Ramos (cell line): ENCODE measurements around the gene DIP2A.
"Not testable (repeated sequence)": the region's sequence is repeated elsewhere in the genome, so short reads cannot be mapped to it uniquely, and the experiment has no call there.

ENCODE experiments used
- in situ Hi-C: fragments of 300-500 bp; cut with MboI; formaldehyde crosslinking; loops from one replicate; pipeline ENCODE4 v1.14.3; 2022; ENCODE audit warnings: low sequenced_read_pairs; ENCODE audit not compliant: unreplicated experiment

DIP2A gene

GRCh38 chr21:46441961-46442498, 16.7 kb upstream of the DIP2A start:
- in situ Hi-C loops, result no loop called here

DNA sequence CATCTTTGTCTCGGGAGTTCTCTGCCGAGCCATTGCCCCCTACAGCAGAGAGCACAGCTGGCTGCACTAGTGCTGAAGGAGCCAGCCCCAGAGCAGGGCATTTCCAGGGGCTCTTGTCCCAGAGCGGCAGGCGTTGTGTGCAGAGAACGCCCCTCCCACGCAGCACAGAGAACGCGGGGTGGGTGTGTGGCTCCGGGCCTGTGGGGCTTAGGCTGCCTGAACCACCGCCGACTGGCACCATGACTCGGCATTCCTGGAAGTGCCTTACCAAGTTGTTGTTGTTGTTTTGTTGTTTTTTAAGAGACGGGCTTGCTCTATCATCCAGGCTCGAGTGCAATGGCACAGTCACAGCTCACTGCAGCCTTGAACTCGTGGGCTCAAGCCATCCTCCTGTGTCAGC, 15.8 kb upstream of the DIP2A start:
- in situ Hi-C loops, result no loop called here

GRCh38 chr21:46443910-46444309, 14.8 kb upstream of the DIP2A start:
- in situ Hi-C loops, result no loop called here

- in situ Hi-C loops, result no loop called here
Observed at GRCh38 chr21:46448108-46448507, 10.6 kb upstream of the DIP2A start.

GRCh38 chr21:46448855-46449254, 9.8 kb upstream of the DIP2A start:
- in situ Hi-C loops, result not testable (repeated sequence)

DNA sequence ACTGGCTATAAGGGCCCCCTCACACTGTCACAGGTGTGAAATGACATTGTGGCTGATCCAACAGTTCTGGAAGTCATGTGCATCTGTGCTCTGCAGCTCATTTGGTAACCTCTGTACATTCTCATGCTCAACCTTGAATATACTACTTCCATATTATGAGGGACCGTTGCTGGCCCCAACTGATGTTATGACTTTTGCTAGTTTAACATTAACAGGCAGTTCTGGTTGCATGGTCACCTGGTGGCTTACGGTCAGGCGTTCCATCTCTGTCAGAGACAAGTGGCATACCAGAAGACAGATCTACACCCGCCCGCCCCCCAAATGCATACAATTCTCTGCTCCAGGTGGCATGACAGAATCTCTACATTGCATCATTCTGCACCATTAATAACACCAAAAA, 6.0 kb upstream of the DIP2A start:
- in situ Hi-C loops, result no loop called here

DNA sequence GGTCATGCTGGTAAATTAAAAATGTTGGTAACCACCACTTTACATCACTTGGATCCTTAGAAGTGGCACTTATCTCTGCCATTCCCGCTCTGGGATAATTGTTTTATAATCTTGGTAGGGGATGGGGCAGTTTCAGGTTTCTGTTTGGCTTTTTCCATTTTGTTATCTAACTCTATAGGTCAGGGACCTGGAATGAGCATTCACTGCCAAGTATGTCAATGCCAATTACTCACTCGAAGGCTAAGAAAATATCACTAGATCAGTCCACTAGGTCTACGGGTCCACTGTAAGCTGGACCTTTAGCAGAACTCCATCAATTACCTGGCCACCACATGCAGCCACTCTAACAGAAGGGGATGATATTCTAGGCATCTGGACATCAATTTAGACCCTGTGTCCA, 4.5 kb upstream of the DIP2A start:
- in situ Hi-C loops, result no loop called here

DNA sequence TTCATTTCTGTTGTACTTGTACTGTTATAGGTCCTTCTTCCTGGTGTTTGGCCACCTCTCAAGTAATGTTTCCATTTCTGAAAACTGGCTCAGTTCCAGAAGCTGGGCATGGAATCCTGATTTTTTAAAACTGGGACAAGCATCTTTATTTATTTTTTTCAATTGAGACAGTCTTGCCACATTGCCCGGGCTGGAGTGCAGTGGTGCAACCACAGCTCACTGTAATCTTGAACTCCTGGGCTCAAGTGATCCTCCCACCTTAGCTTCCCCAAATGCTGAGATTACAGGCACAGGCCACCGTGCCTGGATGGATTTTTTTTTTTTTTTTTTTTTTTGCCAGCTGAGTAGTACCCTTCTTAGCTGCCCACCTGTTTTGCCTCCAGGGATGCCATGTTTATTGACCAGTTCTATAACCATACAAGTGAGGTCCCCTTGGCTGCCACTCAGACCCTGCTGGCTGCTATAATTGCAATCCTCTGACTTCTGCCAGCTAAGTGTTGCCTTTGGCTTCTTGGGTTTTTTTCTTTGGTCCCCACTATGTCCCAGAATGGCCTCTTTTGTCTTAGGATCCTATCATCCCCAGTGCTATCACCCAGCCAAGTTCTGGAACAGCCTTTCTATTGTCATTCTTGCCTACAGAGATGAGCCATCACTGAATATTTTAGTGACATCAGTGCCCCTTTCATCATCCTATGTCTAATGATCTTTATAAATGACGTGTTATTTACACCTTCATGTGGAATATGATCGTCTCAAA, 3.9 kb upstream of the DIP2A start:
- in situ Hi-C loops, result no loop called here

DNA sequence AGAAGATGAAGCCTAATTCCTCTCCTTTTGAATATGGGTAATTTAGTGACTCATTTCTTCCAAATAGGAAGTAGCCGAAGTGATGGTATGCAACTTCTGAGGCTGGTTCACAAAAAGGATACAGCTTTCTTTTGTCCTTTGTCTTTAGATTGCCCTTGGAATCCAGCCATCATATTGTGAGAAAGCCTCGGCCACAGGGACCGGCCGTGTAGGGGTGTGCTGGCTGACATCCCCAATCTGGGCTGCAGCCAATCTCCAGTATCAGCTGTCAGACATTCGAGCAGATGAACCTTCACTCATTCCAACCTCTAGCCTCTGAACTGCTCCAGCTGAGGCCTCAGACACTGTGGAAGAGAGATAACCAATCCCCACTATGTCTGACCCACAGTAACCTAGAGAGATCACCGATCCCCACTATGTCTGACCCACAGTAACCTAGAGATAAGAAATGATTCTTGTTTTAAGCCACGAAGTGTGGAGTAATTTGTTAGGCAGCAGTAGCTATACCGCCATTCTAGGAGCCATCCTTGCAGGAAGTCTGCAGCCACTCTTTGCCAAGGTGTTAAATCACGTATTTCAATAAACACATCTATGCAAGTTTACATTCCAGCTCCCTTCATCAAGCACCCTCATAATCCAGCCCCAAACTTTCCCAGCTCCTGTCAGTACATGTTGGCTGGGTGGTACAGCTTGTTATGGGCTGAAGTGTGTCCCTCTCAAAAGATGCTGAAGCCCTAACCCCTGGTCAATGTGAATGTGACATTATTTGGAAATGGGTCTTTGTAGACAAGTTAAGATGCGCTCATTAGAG, 2.9 kb upstream of the DIP2A start:
- in situ Hi-C loops, result no loop called here

GRCh38 chr21:46456750-46457149, 1.9 kb upstream of the DIP2A start:
- in situ Hi-C loops, result no loop called here

DNA sequence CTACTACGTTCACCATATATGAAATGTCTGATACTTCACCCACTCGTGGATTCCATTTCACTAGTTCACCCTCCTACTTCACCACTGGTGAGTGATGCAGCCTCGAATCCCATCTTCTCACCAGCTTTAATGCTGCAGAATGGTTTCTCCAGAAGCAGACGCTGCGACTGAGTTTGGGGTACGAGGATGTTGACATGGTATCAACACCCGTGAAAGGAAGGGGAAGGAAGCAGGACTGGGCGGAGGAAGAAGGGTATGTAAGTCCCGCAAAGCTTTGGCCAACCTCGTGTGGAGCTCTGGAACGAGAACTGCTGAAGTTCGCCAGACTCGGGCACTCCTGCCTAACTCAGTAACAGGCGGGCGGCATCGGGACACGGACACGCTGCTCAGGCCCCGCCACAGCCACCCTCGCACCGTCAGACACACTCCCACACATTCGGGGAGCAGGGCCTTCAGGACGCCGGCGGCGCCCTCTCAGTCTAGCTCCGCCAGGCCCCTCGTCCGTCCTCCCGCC, 833 bp upstream of the DIP2A start:
- in situ Hi-C loops, result no loop called here

- in situ Hi-C loops, result no loop called here
Observed at GRCh38 chr21:46459024-46459355, 299 bp downstream of the DIP2A start.

DNA sequence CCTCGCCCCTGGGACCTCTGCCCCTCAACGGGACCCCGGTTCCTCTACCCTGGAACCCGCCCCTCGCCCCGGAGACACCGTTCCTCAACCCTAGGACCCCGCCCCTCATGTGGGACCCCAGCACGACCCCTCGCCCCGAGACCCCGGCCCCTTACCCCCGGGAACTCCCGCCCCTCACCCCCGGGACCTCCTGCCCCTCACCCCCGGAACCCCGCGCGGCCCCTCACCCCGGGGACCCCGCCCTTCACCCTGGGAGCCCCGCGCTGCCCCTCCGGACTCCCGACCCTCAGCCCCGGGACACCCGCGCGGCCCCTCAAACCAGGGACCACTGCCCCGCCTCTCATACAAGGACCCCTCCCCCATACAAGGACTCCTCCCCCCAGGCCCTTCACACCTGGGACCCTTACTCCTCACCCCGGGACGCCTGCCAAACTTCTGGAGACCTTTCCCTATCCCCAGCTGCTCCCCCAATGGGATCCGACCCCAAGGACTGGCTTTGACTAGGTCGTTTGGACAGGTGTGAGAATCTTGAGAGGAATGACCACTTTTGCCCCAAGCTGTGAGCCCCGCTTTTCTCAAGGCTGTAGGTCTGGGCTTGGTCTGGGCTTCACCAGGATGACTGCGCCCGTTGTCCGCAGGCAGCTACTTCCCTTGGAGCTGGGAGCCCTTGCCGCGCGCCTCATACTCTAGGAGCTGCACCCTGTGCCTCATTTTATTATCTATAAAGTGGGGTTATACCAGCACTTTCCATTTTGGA, 843 bp downstream of the DIP2A start:
- in situ Hi-C loops, result no loop called here

- in situ Hi-C loops, result no loop called here
Observed at GRCh38 chr21:46461909-46462308, 3.2 kb downstream of the DIP2A start.

- in situ Hi-C loops, result not testable (repeated sequence)
Observed at GRCh38 chr21:46465153-46465552, 6.5 kb downstream of the DIP2A start.

- in situ Hi-C loops, result no loop called here
Observed at GRCh38 chr21:46465651-46466050, 7.0 kb downstream of the DIP2A start.

- in situ Hi-C loops, result no loop called here
Observed at GRCh38 chr21:46468108-46468774, 9.6 kb downstream of the DIP2A start.

GRCh38 chr21:46469275-46469674, 10.6 kb downstream of the DIP2A start:
- in situ Hi-C loops, result no loop called here

DNA sequence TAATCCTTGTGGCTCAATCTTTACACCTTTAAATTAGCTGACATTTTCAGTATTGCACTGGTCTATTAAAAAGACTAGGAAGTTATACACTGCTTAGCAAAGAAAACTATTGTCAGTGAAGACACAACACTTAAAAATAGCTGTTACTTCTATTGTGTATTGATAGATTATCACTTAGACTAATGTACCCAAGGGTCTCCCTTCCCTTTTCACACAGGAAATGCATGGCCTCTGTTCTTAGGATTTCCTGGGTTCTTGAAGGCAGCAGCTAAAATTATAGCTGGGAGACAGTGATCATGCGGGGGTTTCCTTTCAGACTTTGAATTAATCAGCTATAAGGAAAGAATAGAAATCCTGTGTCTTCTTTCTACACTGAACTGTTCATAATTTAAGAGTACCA, 12.8 kb downstream of the DIP2A start:
- in situ Hi-C loops, result no loop called here

DNA sequence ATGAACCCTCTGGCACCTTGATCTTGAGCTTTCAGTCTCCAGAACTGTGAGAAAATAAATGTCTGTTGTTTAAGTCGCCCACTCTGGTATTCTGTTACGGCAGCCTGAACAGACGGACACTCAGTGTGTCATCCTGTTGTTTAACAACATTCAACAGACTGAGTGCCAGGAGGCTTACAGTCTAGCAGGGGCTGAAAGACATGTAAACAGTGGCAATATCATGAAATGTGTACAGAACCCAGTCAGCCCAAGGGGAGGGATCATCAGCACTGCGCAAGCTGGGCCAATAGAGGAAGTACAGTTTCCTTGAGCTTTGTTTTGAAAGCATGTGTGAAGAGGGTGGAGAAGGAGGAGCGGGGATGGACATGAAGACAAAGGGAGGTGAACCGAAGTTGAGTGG, 13.6 kb downstream of the DIP2A start:
- in situ Hi-C loops, result no loop called here
